HEK293 (cell line): ENCODE measurements around the gene PLCB3.

Experiments used
- GLI2 ChIP-seq: fragments of 450-650 bp; formaldehyde crosslinking; IDR thresholded peaks from 2 replicates; pipeline ENCODE4; 2017; ENCODE audit warnings: missing biosample characterization, missing genetic modification characterization, low read depth, borderline replicate concordance
- GLIS2 ChIP-seq: fragments of 450-650 bp; formaldehyde crosslinking; IDR thresholded peaks from 2 replicates; pipeline ENCODE4 v1.5.1; 2016; ENCODE audit warnings: missing biosample characterization, missing genetic modification characterization
- ZBTB1 ChIP-seq: fragments of 450-650 bp; formaldehyde crosslinking; IDR thresholded peaks from 2 replicates; pipeline ENCODE4 v1.5.1; 2016; ENCODE audit warnings: missing biosample characterization, missing genetic modification characterization
- ZEB2 ChIP-seq: fragments of 450-650 bp; formaldehyde crosslinking; IDR thresholded peaks from 2 replicates; pipeline ENCODE4 v1.5.1; 2016; ENCODE audit warnings: missing biosample characterization, missing genetic modification characterization
- ZNF138 ChIP-seq: fragments of 450-650 bp; formaldehyde crosslinking; IDR thresholded peaks from 2 replicates; pipeline ENCODE4 v1.5.1; 2016; ENCODE audit warnings: missing biosample characterization, missing genetic modification characterization, borderline replicate concordance
- ZNF140 ChIP-seq: fragments of 450-650 bp; formaldehyde crosslinking; IDR thresholded peaks from 2 replicates; pipeline ENCODE4 v1.5.1; 2016; ENCODE audit warnings: missing biosample characterization, missing genetic modification characterization
- ZNF146 ChIP-seq: fragments of 450-650 bp; formaldehyde crosslinking; IDR thresholded peaks from 2 replicates; pipeline ENCODE4 v1.5.1; 2016; ENCODE audit warnings: missing biosample characterization, missing genetic modification characterization
- ZNF157 ChIP-seq: fragments of 450-650 bp; formaldehyde crosslinking; IDR thresholded peaks from 2 replicates; pipeline ENCODE4 v1.5.1; 2016; ENCODE audit warnings: missing biosample characterization, missing genetic modification characterization
- ZNF830 ChIP-seq: fragments of 450-650 bp; IDR thresholded peaks from 2 replicates; pipeline ENCODE4 v1.5.0; 2018; ENCODE audit warnings: missing biosample characterization, missing genetic modification characterization, low read depth, mild to moderate bottlenecking, moderate library complexity
- ZSCAN16 ChIP-seq: fragments of 450-650 bp; formaldehyde crosslinking; IDR thresholded peaks from 2 replicates; pipeline ENCODE4 v1.5.1; 2016; ENCODE audit warnings: missing biosample characterization, missing genetic modification characterization
- ZSCAN23 ChIP-seq: fragments of 450-650 bp; formaldehyde crosslinking; IDR thresholded peaks from 2 replicates; pipeline ENCODE4 v1.5.1; 2016; ENCODE audit warnings: missing biosample characterization, missing genetic modification characterization
- TF ChIP-seq, protein P1 (sequence below): fragments of 450-650 bp; formaldehyde crosslinking; IDR thresholded peaks from 2 replicates; pipeline ENCODE4 v1.5.1; 2016; ENCODE audit warnings: missing biosample characterization, missing genetic modification characterization
- TF ChIP-seq, protein P2 (sequence below): fragments of 450-650 bp; formaldehyde crosslinking; IDR thresholded peaks from 2 replicates; pipeline ENCODE4 v1.5.1; 2016; ENCODE audit warnings: missing biosample characterization, missing genetic modification characterization
- TF ChIP-seq, protein P3 (sequence below): fragments of 450-650 bp; formaldehyde crosslinking; conservative IDR thresholded peaks from 2 replicates; pipeline ENCODE4 v1.5.1; 2016; ENCODE audit warnings: low read depth, missing biosample characterization, missing genetic modification characterization
- TF ChIP-seq, protein P4 (sequence below): fragments of 450-650 bp; formaldehyde crosslinking; IDR thresholded peaks from 2 replicates; pipeline ENCODE4 v1.5.1; 2016; ENCODE audit warnings: missing biosample characterization, missing genetic modification characterization, borderline replicate concordance
- TF ChIP-seq, protein P5 (sequence below): fragments of 450-650 bp; formaldehyde crosslinking; IDR thresholded peaks from 2 replicates; pipeline ENCODE4 v1.5.1; 2016; ENCODE audit warnings: missing biosample characterization, missing genetic modification characterization
- TF ChIP-seq, protein P6 (sequence below): fragments of 450-650 bp; formaldehyde crosslinking; IDR thresholded peaks from 2 replicates; pipeline ENCODE4 v1.5.1; 2016; ENCODE audit warnings: missing biosample characterization, missing genetic modification characterization
- TF ChIP-seq, protein P7 (sequence below): fragments of 450-650 bp; formaldehyde crosslinking; IDR thresholded peaks from 2 replicates; pipeline ENCODE4 v1.5.1; 2017; ENCODE audit warnings: missing biosample characterization, missing genetic modification characterization
- TF ChIP-seq, protein P8 (sequence below): fragments of 450-650 bp; formaldehyde crosslinking; IDR thresholded peaks from 2 replicates; pipeline ENCODE4 v1.5.1; 2016; ENCODE audit warnings: missing biosample characterization, missing genetic modification characterization

Gene PLCB3

DNA sequence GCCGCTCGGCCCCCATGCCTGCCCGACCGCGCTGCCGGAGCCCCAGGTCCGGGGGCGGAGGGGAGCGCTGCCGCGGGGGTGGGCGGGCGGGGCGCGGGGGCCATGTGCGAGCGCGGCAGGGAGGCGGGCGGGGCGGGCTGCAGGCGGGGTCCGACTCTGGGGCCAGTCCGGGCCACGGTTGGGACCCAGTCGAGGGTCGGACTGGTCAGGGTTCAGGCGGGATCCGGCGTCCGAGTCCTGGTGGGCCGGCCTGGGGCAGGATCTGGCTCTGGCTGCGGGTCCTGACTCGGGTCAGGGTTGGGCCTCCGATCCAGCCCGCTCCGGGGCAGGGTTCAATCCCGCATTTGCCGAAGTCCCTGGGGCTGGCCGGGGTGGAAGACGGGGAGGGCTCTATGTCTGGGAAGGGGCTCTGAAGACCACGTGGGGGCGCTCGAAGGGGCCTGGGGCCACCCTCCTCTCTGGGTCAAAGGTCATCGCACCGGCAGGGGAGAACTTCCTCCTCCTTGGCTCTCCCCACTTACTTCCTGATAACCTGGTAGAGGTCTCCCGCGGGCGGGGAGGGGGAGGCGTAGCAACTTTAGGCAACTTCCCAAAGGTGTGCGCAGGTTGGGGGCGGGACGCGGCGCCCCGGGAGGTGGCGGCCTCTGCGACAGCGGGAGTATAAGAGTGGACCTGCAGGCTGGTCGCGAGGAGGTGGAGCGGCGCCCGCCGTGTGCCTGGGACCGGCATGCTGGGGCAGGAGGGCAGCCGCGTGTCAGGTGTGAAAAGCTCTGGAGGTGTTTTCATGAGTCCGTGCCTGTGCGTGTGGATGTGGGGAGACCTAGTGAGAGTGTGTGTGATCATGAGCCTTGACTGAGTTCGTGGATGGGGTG, 54.6 kb downstream of the PLCB3 start (continued):
- TF ChIP-seq, protein P1, sequence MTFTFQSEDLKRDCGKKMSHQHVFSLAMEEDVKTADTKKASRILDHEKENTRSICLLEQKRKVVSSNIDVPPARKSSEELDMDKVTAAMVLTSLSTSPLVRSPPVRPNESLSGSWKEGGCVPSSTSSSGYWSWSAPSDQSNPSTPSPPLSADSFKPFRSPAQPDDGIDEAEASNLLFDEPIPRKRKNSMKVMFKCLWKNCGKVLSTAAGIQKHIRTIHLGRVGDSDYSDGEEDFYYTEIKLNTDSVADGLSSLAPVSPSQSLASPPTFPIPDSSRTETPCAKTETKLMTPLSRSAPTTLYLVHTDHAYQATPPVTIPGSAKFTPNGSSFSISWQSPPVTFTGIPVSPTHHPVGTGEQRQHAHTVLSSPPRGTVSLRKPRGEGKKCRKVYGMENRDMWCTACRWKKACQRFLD (tag by site-specific recombination) = no peak
- TF ChIP-seq GLI2 (tag by site-specific recombination) = no peak
- TF ChIP-seq, protein P2, sequence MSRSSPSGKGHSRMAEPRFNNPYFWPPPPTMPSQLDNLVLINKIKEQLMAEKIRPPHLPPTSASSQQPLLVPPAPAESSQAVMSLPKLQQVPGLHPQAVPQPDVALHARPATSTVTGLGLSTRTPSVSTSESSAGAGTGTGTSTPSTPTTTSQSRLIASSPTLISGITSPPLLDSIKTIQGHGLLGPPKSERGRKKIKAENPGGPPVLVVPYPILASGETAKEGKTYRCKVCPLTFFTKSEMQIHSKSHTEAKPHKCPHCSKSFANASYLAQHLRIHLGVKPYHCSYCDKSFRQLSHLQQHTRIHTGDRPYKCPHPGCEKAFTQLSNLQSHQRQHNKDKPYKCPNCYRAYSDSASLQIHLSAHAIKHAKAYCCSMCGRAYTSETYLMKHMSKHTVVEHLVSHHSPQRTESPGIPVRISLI (tag by site-specific recombination) = no peak
- TF ChIP-seq, protein P3, sequence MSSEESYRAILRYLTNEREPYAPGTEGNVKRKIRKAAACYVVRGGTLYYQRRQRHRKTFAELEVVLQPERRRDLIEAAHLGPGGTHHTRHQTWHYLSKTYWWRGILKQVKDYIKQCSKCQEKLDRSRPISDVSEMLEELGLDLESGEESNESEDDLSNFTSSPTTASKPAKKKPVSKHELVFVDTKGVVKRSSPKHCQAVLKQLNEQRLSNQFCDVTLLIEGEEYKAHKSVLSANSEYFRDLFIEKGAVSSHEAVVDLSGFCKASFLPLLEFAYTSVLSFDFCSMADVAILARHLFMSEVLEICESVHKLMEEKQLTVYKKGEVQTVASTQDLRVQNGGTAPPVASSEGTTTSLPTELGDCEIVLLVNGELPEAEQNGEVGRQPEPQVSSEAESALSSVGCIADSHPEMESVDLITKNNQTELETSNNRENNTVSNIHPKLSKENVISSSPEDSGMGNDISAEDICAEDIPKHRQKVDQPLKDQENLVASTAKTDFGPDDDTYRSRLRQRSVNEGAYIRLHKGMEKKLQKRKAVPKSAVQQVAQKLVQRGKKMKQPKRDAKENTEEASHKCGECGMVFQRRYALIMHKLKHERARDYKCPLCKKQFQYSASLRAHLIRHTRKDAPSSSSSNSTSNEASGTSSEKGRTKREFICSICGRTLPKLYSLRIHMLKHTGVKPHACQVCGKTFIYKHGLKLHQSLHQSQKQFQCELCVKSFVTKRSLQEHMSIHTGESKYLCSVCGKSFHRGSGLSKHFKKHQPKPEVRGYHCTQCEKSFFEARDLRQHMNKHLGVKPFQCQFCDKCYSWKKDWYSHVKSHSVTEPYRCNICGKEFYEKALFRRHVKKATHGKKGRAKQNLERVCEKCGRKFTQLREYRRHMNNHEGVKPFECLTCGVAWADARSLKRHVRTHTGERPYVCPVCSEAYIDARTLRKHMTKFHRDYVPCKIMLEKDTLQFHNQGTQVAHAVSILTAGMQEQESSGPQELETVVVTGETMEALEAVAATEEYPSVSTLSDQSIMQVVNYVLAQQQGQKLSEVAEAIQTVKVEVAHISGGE (tag by site-specific recombination) = peak; percentile 38; the same call in 1 of the 2 replicates
- peak; percentile 79 for TF ChIP-seq GLIS2 (tag by site-specific recombination)
- TF ChIP-seq, protein P4, sequence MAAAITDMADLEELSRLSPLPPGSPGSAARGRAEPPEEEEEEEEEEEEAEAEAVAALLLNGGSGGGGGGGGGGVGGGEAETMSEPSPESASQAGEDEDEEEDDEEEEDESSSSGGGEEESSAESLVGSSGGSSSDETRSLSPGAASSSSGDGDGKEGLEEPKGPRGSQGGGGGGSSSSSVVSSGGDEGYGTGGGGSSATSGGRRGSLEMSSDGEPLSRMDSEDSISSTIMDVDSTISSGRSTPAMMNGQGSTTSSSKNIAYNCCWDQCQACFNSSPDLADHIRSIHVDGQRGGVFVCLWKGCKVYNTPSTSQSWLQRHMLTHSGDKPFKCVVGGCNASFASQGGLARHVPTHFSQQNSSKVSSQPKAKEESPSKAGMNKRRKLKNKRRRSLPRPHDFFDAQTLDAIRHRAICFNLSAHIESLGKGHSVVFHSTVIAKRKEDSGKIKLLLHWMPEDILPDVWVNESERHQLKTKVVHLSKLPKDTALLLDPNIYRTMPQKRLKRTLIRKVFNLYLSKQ = no peak
- TF ChIP-seq ZNF140 (tag by site-specific recombination) = no peak
- TF ChIP-seq, protein P5, sequence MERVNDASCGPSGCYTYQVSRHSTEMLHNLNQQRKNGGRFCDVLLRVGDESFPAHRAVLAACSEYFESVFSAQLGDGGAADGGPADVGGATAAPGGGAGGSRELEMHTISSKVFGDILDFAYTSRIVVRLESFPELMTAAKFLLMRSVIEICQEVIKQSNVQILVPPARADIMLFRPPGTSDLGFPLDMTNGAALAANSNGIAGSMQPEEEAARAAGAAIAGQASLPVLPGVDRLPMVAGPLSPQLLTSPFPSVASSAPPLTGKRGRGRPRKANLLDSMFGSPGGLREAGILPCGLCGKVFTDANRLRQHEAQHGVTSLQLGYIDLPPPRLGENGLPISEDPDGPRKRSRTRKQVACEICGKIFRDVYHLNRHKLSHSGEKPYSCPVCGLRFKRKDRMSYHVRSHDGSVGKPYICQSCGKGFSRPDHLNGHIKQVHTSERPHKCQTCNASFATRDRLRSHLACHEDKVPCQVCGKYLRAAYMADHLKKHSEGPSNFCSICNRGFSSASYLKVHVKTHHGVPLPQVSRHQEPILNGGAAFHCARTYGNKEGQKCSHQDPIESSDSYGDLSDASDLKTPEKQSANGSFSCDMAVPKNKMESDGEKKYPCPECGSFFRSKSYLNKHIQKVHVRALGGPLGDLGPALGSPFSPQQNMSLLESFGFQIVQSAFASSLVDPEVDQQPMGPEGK (tag by site-specific recombination) = peak; percentile 63
- no peak for TF ChIP-seq ZNF146 (tag by site-specific recombination)
- TF ChIP-seq, protein P6, sequence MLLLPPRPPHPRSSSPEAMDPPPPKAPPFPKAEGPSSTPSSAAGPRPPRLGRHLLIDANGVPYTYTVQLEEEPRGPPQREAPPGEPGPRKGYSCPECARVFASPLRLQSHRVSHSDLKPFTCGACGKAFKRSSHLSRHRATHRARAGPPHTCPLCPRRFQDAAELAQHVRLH (tag by site-specific recombination) = no peak
- TF ChIP-seq ZNF830 (tag by site-specific recombination) = no peak
- TF ChIP-seq, protein P7, sequence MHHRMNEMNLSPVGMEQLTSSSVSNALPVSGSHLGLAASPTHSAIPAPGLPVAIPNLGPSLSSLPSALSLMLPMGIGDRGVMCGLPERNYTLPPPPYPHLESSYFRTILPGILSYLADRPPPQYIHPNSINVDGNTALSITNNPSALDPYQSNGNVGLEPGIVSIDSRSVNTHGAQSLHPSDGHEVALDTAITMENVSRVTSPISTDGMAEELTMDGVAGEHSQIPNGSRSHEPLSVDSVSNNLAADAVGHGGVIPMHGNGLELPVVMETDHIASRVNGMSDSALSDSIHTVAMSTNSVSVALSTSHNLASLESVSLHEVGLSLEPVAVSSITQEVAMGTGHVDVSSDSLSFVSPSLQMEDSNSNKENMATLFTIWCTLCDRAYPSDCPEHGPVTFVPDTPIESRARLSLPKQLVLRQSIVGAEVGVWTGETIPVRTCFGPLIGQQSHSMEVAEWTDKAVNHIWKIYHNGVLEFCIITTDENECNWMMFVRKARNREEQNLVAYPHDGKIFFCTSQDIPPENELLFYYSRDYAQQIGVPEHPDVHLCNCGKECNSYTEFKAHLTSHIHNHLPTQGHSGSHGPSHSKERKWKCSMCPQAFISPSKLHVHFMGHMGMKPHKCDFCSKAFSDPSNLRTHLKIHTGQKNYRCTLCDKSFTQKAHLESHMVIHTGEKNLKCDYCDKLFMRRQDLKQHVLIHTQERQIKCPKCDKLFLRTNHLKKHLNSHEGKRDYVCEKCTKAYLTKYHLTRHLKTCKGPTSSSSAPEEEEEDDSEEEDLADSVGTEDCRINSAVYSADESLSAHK (tag by site-specific recombination) = no peak
- no peak; the same call in 1 of the 2 replicates for TF ChIP-seq ZEB2 (tag by site-specific recombination)
- TF ChIP-seq ZNF157 (tag by site-specific recombination) = no peak
- TF ChIP-seq, protein P8, sequence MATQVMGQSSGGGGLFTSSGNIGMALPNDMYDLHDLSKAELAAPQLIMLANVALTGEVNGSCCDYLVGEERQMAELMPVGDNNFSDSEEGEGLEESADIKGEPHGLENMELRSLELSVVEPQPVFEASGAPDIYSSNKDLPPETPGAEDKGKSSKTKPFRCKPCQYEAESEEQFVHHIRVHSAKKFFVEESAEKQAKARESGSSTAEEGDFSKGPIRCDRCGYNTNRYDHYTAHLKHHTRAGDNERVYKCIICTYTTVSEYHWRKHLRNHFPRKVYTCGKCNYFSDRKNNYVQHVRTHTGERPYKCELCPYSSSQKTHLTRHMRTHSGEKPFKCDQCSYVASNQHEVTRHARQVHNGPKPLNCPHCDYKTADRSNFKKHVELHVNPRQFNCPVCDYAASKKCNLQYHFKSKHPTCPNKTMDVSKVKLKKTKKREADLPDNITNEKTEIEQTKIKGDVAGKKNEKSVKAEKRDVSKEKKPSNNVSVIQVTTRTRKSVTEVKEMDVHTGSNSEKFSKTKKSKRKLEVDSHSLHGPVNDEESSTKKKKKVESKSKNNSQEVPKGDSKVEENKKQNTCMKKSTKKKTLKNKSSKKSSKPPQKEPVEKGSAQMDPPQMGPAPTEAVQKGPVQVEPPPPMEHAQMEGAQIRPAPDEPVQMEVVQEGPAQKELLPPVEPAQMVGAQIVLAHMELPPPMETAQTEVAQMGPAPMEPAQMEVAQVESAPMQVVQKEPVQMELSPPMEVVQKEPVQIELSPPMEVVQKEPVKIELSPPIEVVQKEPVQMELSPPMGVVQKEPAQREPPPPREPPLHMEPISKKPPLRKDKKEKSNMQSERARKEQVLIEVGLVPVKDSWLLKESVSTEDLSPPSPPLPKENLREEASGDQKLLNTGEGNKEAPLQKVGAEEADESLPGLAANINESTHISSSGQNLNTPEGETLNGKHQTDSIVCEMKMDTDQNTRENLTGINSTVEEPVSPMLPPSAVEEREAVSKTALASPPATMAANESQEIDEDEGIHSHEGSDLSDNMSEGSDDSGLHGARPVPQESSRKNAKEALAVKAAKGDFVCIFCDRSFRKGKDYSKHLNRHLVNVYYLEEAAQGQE (tag by site-specific recombination) = no peak
- no peak for TF ChIP-seq ZBTB1
- TF ChIP-seq ZSCAN16 (tag by site-specific recombination) = no peak
- TF ChIP-seq ZNF138 (tag by site-specific recombination) = no peak
- no peak for TF ChIP-seq ZSCAN23 (tag by site-specific recombination)
